Gastroesophageal sphincter (tissue), 4 donors: Measurements from ENCODE around the gene SKP2. TPM values are rescaled to one million over a fixed set of nuclear protein-coding genes. Genes with fewer than 3 reads are reported as not detected.
"Not testable (repeated sequence)": the region's sequence is repeated elsewhere in the genome, so short reads cannot be mapped to it uniquely, and the experiment has no call there.

Experiments used
- ATAC-seq: fragments of 150-250 bp; one replicate; pipeline ENCODE4 v1.9.1; 2016; ENCODE audit warnings: mild to moderate bottlenecking, moderate library complexity
- H3K27ac ChIP-seq, 4 donors: fragments of 200-600 bp; sonication (generic) in 3 of 4; 1 replicate in 3 of 4; 2 replicates in 1 of 4; pipeline ENCODE4 v1.5.1; 2016 to 2019
- H3K27me3 ChIP-seq: fragments of 200-600 bp; sonication (generic); one replicate; pipeline ENCODE4 v1.5.1; 2019
- H3K36me3 ChIP-seq, 2 donors: fragments of 200-600 bp; sonication (generic); one replicate each; pipeline ENCODE4 v1.5.1; 2019; ENCODE audit warnings: control low read depth in 1 of 2
- H3K4me1 ChIP-seq, 3 donors: fragments of 200-600 bp; sonication (generic); 1 replicate in 2 of 3; 2 replicates in 1 of 3; pipeline ENCODE4 v1.5.1; 2016 to 2019; ENCODE audit warnings: control low read depth in 2 of 3
- H3K4me3 ChIP-seq, 2 donors: fragments of 200-600 bp; sonication (generic); one replicate each; pipeline ENCODE4 v1.5.1; 2019; ENCODE audit warnings: mild to moderate bottlenecking in 1 of 2, moderate library complexity in 1 of 2
- H3K9me3 ChIP-seq, 3 donors: fragments of 200-600 bp; sonication (generic); one replicate each; pipeline ENCODE4 v1.5.1; 2017 to 2019; ENCODE audit warnings: control low read depth in 2 of 3
- CTCF ChIP-seq, 4 experiments: fragments of 200-600 bp in 2 of 4; fragments of 450-650 bp in 2 of 4; sonication (generic) in 1 of 4; IDR thresholded peaks; one replicate each; pipeline ENCODE4 v1.5.1; 2017 to 2019; ENCODE audit warnings: antibody characterized with exemption in 4 of 4, mild to moderate bottlenecking in 2 of 4, moderate library complexity in 2 of 4
- EP300 ChIP-seq: sonication (generic); formaldehyde crosslinking; IDR thresholded peaks from one replicate; pipeline ENCODE4 v1.6.1; 2017; ENCODE audit warnings: antibody characterized with exemption, mild to moderate bottlenecking
- POLR2A ChIP-seq, 2 donors: fragments of 450-650 bp; IDR thresholded peaks; one replicate each; pipeline ENCODE4 v1.6.1; 2017; ENCODE audit warnings: antibody characterized with exemption in 2 of 2, mild to moderate bottlenecking in 2 of 2, moderate library complexity in 1 of 2
- POLR2AphosphoS5 ChIP-seq: sonication (generic); formaldehyde crosslinking; IDR thresholded peaks from one replicate; pipeline ENCODE4 v1.6.1; 2017; ENCODE audit warnings: antibody characterized with exemption
- WGBS, 2 donors: methylation state at CpG; one replicate each; pipeline ENCODE4 v1.1.5; 2018; ENCODE audit warnings: low coverage in 1 of 2; 5-methylcytosine and 5-hydroxymethylcytosine counted together
- total RNA-seq, 4 donors: library from RNA; depleted of rRNA; stranded (reverse); fragments of >200 nt; gene quantifications; one replicate each; pipeline ENCODE4 v1.1.0, GENCODE V29; 2016

Gene SKP2
- total RNA-seq, 4 donors from 2014 or later: 8.2 to 11.6 (median 11.4) TPM

- no peak for TF ChIP-seq CTCF (IDR thresholded peaks at IDR 0.05)
- TF ChIP-seq POLR2A (IDR thresholded peaks at IDR 0.05): no peak
- ATAC-seq: no peak
- Histone ChIP-seq H3K27me3 (no peaks in the 10 kb centered on the region), H3K4me1 (no peaks in the 10 kb centered on the region), H3K36me3 (peaks cover 0 to 55% of the 10 kb centered on the region in 2 donors), H3K9me3 (peaks cover 0 to 13% (median 0%) of the 10 kb centered on the region in 3 donors), H3K4me3 (no peak overlapping the region), H3K27ac (no peak overlapping the region)
- WGBS, 2 donors: 83 to 100% methylated on average over 1 of the region's 1 CpG
These were observed 26.0 kb upstream of the SKP2 start for GRCh38 chr5:36125868-36126267.

GRCh38 chr5:36128795-36129194 lies 23.1 kb upstream of the SKP2 start:
- no peak overlapping the region for H3K4me3 ChIP-seq
- WGBS, 2 donors: 95% methylated on average over 1 of the region's 1 CpG; no CpG with 5 or more reads in 1 of the 2 donors

GRCh38 chr5:36129666-36130065 lies 22.2 kb upstream of the SKP2 start:
- H3K4me3 ChIP-seq, ATAC-seq, H3K27ac ChIP-seq, H3K4me1 ChIP-seq, H3K27me3 ChIP-seq: not testable (repeated sequence)
- WGBS, 2 donors: 95 to 100% methylated on average over 1 to 5 of the region's 5 CpGs
- peaks cover 0 to 13% (median 0%) of the 10 kb centered on the region in 3 donors for H3K9me3 ChIP-seq
- peaks cover 0 to 42% of the 10 kb centered on the region in 2 donors for H3K36me3 ChIP-seq

More at GRCh38 chr5:36128795-36129194, 23.1 kb upstream of the SKP2 start:
- Histone ChIP-seq H3K27me3 (no peaks in the 10 kb centered on the region), H3K9me3 (peaks cover 0 to 13% (median 0%) of the 10 kb centered on the region in 3 donors), H3K4me1 (no peaks in the 10 kb centered on the region), H3K36me3 (peaks cover 0 to 38% of the 10 kb centered on the region in 2 donors), H3K27ac (no peak overlapping the region)
- no peak for ATAC-seq
- TF ChIP-seq EP300 (no peak), POLR2AphosphoS5 (no peak), CTCF (IDR thresholded peaks at IDR 0.05) (no peak), POLR2A (IDR thresholded peaks at IDR 0.05) (no peak)

GRCh38 chr5:36133009-36133408 lies 18.9 kb upstream of the SKP2 start:
- not testable (repeated sequence) for ATAC-seq, H3K27me3 ChIP-seq, H3K4me3 ChIP-seq, H3K27ac ChIP-seq, H3K4me1 ChIP-seq
- H3K9me3 ChIP-seq: peaks cover 0 to 13% (median 0%) of the 10 kb centered on the region in 3 donors
- H3K36me3 ChIP-seq: peaks cover 0 to 47% of the 10 kb centered on the region in 2 donors
- WGBS, 2 donors: 100% methylated on average over 1 of the region's 1 CpG; no CpG with 5 or more reads in 1 of the 2 donors

GRCh38 chr5:36135988-36136387 lies 15.9 kb upstream of the SKP2 start:
- H3K36me3 ChIP-seq: peaks cover 0 to 51% of the 10 kb centered on the region in 2 donors
- TF ChIP-seq EP300 (no peak), POLR2A (IDR thresholded peaks at IDR 0.05) (no peak), CTCF (IDR thresholded peaks at IDR 0.05) (no peak), POLR2AphosphoS5 (no peak)
- H3K27ac ChIP-seq: no peak overlapping the region
- WGBS, 2 donors: 90 to 97% methylated on average over 3 of the region's 3 CpGs
- no peaks in the 10 kb centered on the region for H3K27me3 ChIP-seq
- H3K4me1 ChIP-seq: no peaks in the 10 kb centered on the region
- H3K9me3 ChIP-seq: no peaks in the 10 kb centered on the region
- H3K4me3 ChIP-seq: no peak overlapping the region
- no peak for ATAC-seq

- no peaks in the 10 kb centered on the region for H3K27me3 ChIP-seq
- H3K27ac ChIP-seq: no peak overlapping the region
- peaks cover 0 to 56% of the 10 kb centered on the region in 2 donors for H3K36me3 ChIP-seq
- no peaks in the 10 kb centered on the region for H3K9me3 ChIP-seq
- H3K4me1 ChIP-seq: no peaks in the 10 kb centered on the region
- TF ChIP-seq EP300: no peak
- no peak for TF ChIP-seq POLR2AphosphoS5
- TF ChIP-seq CTCF (IDR thresholded peaks at IDR 0.05): no peak
- no peak for TF ChIP-seq POLR2A (IDR thresholded peaks at IDR 0.05)
- ATAC-seq: no peak
- H3K4me3 ChIP-seq: no peak overlapping the region
These were observed 15.3 kb upstream of the SKP2 start for GRCh38 chr5:36136581-36136980.
